OCI-LY1 (cell line): ENCODE measurements around the gene KNSTRN.

Source experiments
- H2AFZ ChIP-seq: fragments of 200-600 bp; sonication (generic), shearing (Covaris generic); 2 replicates; pipeline ENCODE4 v1.6.0; 2014; ENCODE audit warnings: antibody characterized with exemption, mild to moderate bottlenecking, low read length
- H3F3A ChIP-seq: fragments of 200-600 bp; sonication (generic), shearing (Covaris generic); 2 replicates; pipeline ENCODE4 v1.6.0; 2014; ENCODE audit warnings: mild to moderate bottlenecking, antibody characterized with exemption, low read length, moderate library complexity; ENCODE audit not compliant: insufficient read depth
- H3K27ac ChIP-seq: fragments of 200-600 bp; sonication (generic); 2 replicates; pipeline ENCODE4 v1.5.1; 2014; ENCODE audit warnings: low read length, mixed run types, mild to moderate bottlenecking, low read depth; ENCODE audit not compliant: poor library complexity, severe bottlenecking
- H3K27me3 ChIP-seq: fragments of 200-600 bp; sonication (generic); 2 replicates; pipeline ENCODE4 v1.6.0; 2014; ENCODE audit warnings: antibody characterized with exemption, mild to moderate bottlenecking, low read length, moderate library complexity; ENCODE audit not compliant: insufficient read depth
- H3K36me3 ChIP-seq: fragments of 200-600 bp; sonication (generic); 2 replicates; pipeline ENCODE4 v1.6.1; 2014; ENCODE audit warnings: mild to moderate bottlenecking, antibody characterized with exemption, low read length, moderate library complexity, mixed read lengths; ENCODE audit not compliant: insufficient read depth
- H3K4me1 ChIP-seq: fragments of 200-600 bp; sonication (generic); 2 replicates; pipeline ENCODE4 v1.5.1; 2014; ENCODE audit warnings: mild to moderate bottlenecking, low read length, moderate library complexity; ENCODE audit not compliant: insufficient read depth, severe bottlenecking
- H3K4me2 ChIP-seq: fragments of 200-600 bp; sonication (generic), shearing (Covaris generic); 2 replicates; pipeline ENCODE4 v1.6.1; 2014; ENCODE audit warnings: low read length
- H3K4me3 ChIP-seq: fragments of 200-600 bp; sonication (generic); 2 replicates; pipeline ENCODE4 v1.5.1; 2014; ENCODE audit warnings: low read length, low read depth, mild to moderate bottlenecking, mixed read lengths; ENCODE audit not compliant: poor library complexity, severe bottlenecking
- H3K79me2 ChIP-seq: fragments of 200-600 bp; shearing (Covaris generic); 2 replicates; pipeline ENCODE4 v1.6.1; 2016; ENCODE audit warnings: mixed run types, low read length, mixed read lengths; ENCODE audit not compliant: insufficient read depth
- H3K9ac ChIP-seq: fragments of 200-600 bp; sonication (generic), shearing (Covaris generic); 2 replicates; pipeline ENCODE4 v1.6.1; 2014; ENCODE audit warnings: mild to moderate bottlenecking, low read length, mixed read lengths
- H3K9me2 ChIP-seq: fragments of 200-600 bp; sonication (generic), shearing (Covaris generic); 2 replicates; pipeline ENCODE4 v1.6.1; 2014; ENCODE audit warnings: low read depth, mild to moderate bottlenecking, low read length, mixed read lengths
- H3K9me3 ChIP-seq: fragments of 200-600 bp; shearing (Covaris generic); 2 replicates; pipeline ENCODE4 v1.6.1; 2014; ENCODE audit warnings: low read length, mixed read lengths
- H4K20me1 ChIP-seq: fragments of 200-600 bp; sonication (generic), shearing (Covaris generic); 2 replicates; pipeline ENCODE4 v1.6.0; 2016; ENCODE audit warnings: mild to moderate bottlenecking, low read length; ENCODE audit not compliant: insufficient read depth
- CTCF ChIP-seq: fragments of 200-600 bp; sonication (generic), shearing (Covaris generic); IDR thresholded peaks from 2 replicates; pipeline ENCODE4 v1.5.1; 2017; ENCODE audit warnings: mild to moderate bottlenecking, antibody characterized with exemption, low read length, moderate library complexity, mixed read lengths
- EZH2 ChIP-seq: fragments of 200-600 bp; sonication (generic), shearing (Covaris generic); IDR thresholded peaks from 2 replicates; pipeline ENCODE4 v1.8.0; 2017; ENCODE audit warnings: borderline replicate concordance, mixed run types, mild to moderate bottlenecking, antibody characterized with exemption, low read length, moderate library complexity, mixed read lengths

The KNSTRN gene

GRCh38 chr15:40405501-40406381, 23.2 kb downstream of the KNSTRN start, which contains the start of gene IVD:
Gene IVD (plus strand): TSS chr15:40405795. CDS start chr15:40405828, 33 bp downstream.
- Histone ChIP-seq H3K27ac (peak within 1 kb of the TSS; percentile 35), H3K4me1 (peaks cover 27% of the 10 kb centered on the region), H2AFZ (peak within 1 kb of the TSS; percentile 81), H3K4me2 (peak within 1 kb of the TSS; percentile 90), H3K9me3 (no peaks in the 10 kb centered on the region), H3K9ac (peak within 1 kb of the TSS; percentile 87), H3K9me2 (no peaks in the 10 kb centered on the region), H3F3A (0 out of 2 replicates have a peak, but pooled peaks cover 3% of the 10 kb centered on the region), H3K79me2 (no peaks in the 10 kb centered on the region), H3K27me3 (no peaks in the 10 kb centered on the region), H4K20me1 (no peaks in the 10 kb centered on the region), H3K36me3 (peaks cover 26% of the 10 kb centered on the region), H3K4me3 (peak within 1 kb of the TSS; percentile 86)
- TF ChIP-seq CTCF (no peak), EZH2 (no peak)

DNA sequence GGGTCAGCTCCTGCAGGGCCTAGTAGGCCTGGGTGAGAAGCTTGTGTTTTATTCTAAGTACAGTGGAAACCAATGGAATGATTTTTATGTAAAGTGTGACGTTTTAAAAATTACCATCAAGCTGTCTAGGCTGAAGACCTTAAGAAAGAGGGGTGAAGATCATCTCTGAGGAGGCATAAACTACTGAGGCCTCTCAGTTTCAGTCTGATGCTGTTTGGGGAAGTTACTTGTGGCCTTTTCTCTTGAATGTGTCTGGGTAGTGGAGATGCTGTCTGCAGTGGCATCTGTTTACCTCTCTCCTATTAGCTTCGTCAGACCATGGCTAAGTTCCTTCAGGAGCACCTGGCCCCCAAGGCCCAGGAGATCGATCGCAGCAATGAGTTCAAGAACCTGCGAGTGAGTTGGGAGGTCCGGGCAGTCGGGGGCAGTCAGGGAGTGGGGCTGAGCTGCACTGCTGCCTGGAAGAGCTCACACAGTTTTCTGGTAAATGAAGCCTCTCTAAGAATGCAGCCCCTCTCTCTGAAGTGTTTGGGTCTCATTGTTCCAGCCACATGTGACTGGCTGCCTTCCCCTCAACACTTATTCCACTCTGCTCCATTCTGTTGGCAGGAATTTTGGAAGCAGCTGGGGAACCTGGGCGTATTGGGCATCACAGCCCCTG, 24.9 kb downstream of the KNSTRN start:
- Histone ChIP-seq H3K9me2 (no peaks in the 10 kb centered on the region), H3K27me3 (no peaks in the 10 kb centered on the region), H3K4me1 (peaks cover 27% of the 10 kb centered on the region), H3K79me2 (no peaks in the 10 kb centered on the region), H2AFZ (no peak overlapping the region), H3K9me3 (no peaks in the 10 kb centered on the region), H3K4me3 (peak overlapping the region; percentile 38), H3K4me2 (peak overlapping the region; percentile 49), H4K20me1 (no peaks in the 10 kb centered on the region), H3K36me3 (peaks cover 43% of the 10 kb centered on the region), H3K9ac (peak overlapping the region; percentile 14; the same call in 1 of the 2 replicates), H3K27ac (peak overlapping the region; percentile 18), H3F3A (no peaks in the 10 kb centered on the region)
- TF ChIP-seq CTCF (no peak), EZH2 (no peak)

DNA sequence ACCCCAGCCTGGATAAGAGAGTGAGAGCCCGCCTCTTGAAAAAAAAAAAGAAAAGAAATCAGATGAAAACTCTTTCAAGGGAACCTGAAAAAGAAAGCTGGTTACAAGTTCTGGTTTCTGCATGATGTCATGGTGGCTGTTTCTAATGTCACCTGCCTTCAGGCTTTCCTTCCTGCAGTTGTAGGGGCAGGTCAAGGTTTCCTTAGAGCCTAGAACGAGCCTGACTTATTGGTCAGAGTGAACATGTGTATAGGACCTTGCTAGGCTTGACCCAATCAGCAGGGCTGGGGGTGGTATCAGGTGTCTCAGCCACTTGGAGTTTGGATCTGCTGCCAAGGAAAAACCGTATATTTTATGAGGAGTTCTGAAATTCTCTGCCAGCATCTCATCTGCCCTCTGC, 26.8 kb downstream of the KNSTRN start:
- Histone ChIP-seq H3K4me1 (peaks cover 27% of the 10 kb centered on the region), H2AFZ (no peak overlapping the region), H3K9me2 (no peaks in the 10 kb centered on the region), H4K20me1 (no peaks in the 10 kb centered on the region), H3K9ac (no peak overlapping the region), H3F3A (no peaks in the 10 kb centered on the region), H3K27ac (no peak overlapping the region), H3K4me3 (no peak overlapping the region), H3K4me2 (no peak overlapping the region), H3K27me3 (no peaks in the 10 kb centered on the region), H3K36me3 (peaks cover 61% of the 10 kb centered on the region), H3K9me3 (no peaks in the 10 kb centered on the region), H3K79me2 (no peaks in the 10 kb centered on the region)
- TF ChIP-seq EZH2 (no peak), CTCF (no peak)
